ENCODE measurements around the gene SOHLH1.
A peak's percentile ranks its signal among the peaks of the same experiment; 100 is the strongest.

The SOHLH1 gene

GRCh38 chr9:135727257-135727875 is 28.1 kb upstream of the SOHLH1 start:
- H3K27me3 ChIP-seq (ENCODE audit: control insufficient read depth, insufficient read depth, low read length), result no peaks in the 10 kb centered on the region
- H3K36me3 ChIP-seq (ENCODE audit: control insufficient read depth, insufficient read depth, low read length), result no peaks in the 10 kb centered on the region
- H3K9ac ChIP-seq (ENCODE audit: low read depth, low read length), result no peak overlapping the region
- H3K4me3 ChIP-seq (ENCODE audit: low read depth, low read length), result no peak overlapping the region
- H3K4me1 ChIP-seq (ENCODE audit: control insufficient read depth, insufficient read depth, low read length), result peaks cover 8% of the 10 kb centered on the region
- H3K27ac ChIP-seq (ENCODE audit: low read depth, low read length), result no peak overlapping the region
- peaks cover under 1% of the 10 kb centered on the region; the same call in 1 of the 2 replicates for H3K9me3 ChIP-seq (ENCODE audit: control insufficient read depth, insufficient read depth, low read length)

DNA sequence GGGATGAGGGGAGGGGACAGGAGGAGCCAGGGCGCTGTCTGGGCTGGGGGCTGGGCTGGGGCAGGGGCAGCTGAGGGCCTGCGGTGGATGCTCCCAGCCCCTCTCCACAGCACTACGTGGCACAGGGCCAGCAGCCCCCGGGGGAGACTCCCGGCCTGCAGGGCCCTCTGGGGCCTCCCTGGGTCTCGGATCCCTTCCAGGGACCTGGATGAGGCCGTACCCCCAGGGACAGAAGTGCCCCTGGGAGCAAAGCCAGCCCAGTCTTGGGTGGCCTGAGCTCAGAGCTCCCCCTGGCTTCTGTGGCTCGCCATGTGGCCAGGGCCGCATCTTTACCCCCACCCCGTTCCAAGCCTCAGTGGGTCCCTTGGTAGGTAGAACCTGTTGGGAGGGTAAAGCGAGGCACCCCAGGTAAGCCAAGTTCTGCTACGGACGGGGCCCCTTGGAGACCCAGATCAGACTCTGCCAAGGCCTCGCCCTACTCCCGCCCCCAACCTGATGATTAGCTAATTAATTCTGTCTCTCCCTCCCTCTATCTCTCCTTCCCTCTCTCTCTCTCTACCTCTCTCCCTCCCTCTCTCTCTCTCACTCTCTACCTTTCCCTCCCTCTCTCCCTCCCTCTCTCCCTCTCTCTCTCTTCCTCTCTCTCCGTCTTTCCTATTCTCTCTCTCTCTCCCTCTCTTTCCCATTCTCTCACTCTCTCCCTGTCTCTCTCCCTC is 27.0 kb upstream of the SOHLH1 start:
- Histone ChIP-seq H3K4me3 (ENCODE audit: low read depth, low read length) (no peak overlapping the region), H3K27ac (ENCODE audit: low read depth, low read length) (no peak overlapping the region), H3K36me3 (ENCODE audit: control insufficient read depth, insufficient read depth, low read length) (no peaks in the 10 kb centered on the region), H3K9ac (ENCODE audit: low read depth, low read length) (no peak overlapping the region), H3K9me3 (ENCODE audit: control insufficient read depth, insufficient read depth, low read length) (no peaks in the 10 kb centered on the region), H3K27me3 (ENCODE audit: control insufficient read depth, insufficient read depth, low read length) (no peaks in the 10 kb centered on the region), H3K4me1 (ENCODE audit: control insufficient read depth, insufficient read depth, low read length) (peaks cover 8% of the 10 kb centered on the region)

- no peak overlapping the region for H3K27ac ChIP-seq (ENCODE audit: low read depth, low read length)
- H3K27me3 ChIP-seq (ENCODE audit: control insufficient read depth, insufficient read depth, low read length), result no peaks in the 10 kb centered on the region
- peaks cover 8% of the 10 kb centered on the region for H3K4me1 ChIP-seq (ENCODE audit: control insufficient read depth, insufficient read depth, low read length)
- no peak overlapping the region for H3K4me3 ChIP-seq (ENCODE audit: low read depth, low read length)
- no peaks in the 10 kb centered on the region for H3K9me3 ChIP-seq (ENCODE audit: control insufficient read depth, insufficient read depth, low read length)
- H3K36me3 ChIP-seq (ENCODE audit: control insufficient read depth, insufficient read depth, low read length), result no peaks in the 10 kb centered on the region
- no peak overlapping the region for H3K9ac ChIP-seq (ENCODE audit: low read depth, low read length)
Measured at GRCh38 chr9:135724186-135724787, 25.0 kb upstream of the SOHLH1 start.

DNA sequence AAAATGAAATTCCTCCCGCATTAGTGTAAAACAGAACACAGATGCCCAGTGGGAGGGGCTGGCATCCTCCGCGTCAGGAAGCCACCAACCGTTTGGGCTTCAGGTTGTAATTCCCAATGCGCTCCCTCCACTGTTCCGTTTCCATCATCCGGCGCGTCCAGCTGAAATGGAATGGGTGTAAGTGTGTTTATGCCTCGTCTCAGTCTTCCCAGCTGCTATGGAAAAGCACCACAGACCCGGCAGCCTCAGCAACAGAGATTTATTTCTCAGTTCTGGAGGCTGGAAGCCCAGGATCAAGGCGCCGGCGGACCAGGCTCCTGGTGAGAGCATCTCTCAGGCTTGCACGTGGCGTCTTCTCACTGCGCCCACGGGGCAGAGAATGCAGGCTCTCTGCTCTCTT is 23.1 kb upstream of the SOHLH1 start:
- H3K9me3 ChIP-seq (ENCODE audit: control insufficient read depth, insufficient read depth, low read length), result no peaks in the 10 kb centered on the region
- H3K9ac ChIP-seq (ENCODE audit: low read depth, low read length), result no peak overlapping the region
- H3K4me1 ChIP-seq (ENCODE audit: control insufficient read depth, insufficient read depth, low read length), result no peaks in the 10 kb centered on the region; the same call in 1 of the 2 replicates
- H3K4me3 ChIP-seq (ENCODE audit: low read depth, low read length), result no peak overlapping the region
- no peaks in the 10 kb centered on the region for H3K27me3 ChIP-seq (ENCODE audit: control insufficient read depth, insufficient read depth, low read length)
- no peaks in the 10 kb centered on the region for H3K36me3 ChIP-seq (ENCODE audit: control insufficient read depth, insufficient read depth, low read length)
- H3K27ac ChIP-seq (ENCODE audit: low read depth, low read length), result no peak overlapping the region

DNA sequence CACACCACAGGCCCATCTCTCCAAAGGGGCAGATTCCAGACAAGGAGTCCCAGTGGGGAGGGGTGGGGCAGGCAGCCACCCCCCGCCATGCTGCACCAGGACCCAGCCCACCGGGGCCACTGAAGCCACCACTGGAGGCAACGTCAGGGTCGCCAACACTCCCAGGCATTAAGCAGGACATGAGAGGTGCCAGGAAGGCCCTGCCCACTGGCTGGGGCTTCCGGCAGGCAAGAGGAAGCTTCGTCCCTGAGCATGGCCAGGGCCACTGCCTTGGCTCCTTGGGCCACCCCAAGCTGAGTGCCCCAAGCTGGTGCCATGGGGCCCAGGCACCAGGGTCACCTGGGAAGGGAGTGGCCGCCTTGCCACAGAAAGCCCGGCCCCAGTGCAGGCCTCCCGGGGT is 20.2 kb upstream of the SOHLH1 start:
- H3K4me1 ChIP-seq (ENCODE audit: control insufficient read depth, insufficient read depth, low read length), result no peaks in the 10 kb centered on the region; the same call in 1 of the 2 replicates
- H3K9ac ChIP-seq (ENCODE audit: low read depth, low read length), result no peak overlapping the region
- no peak overlapping the region for H3K27ac ChIP-seq (ENCODE audit: low read depth, low read length)
- no peak overlapping the region for H3K4me3 ChIP-seq (ENCODE audit: low read depth, low read length)
- no peaks in the 10 kb centered on the region for H3K9me3 ChIP-seq (ENCODE audit: control insufficient read depth, insufficient read depth, low read length)
- peaks cover 16% of the 10 kb centered on the region for H3K27me3 ChIP-seq (ENCODE audit: control insufficient read depth, insufficient read depth, low read length)
- H3K36me3 ChIP-seq (ENCODE audit: control insufficient read depth, insufficient read depth, low read length), result no peaks in the 10 kb centered on the region

- no peak overlapping the region for H3K9ac ChIP-seq (ENCODE audit: low read depth, low read length)
- H3K27ac ChIP-seq (ENCODE audit: low read depth, low read length), result no peak overlapping the region
- peaks cover 18% of the 10 kb centered on the region for H3K27me3 ChIP-seq (ENCODE audit: control insufficient read depth, insufficient read depth, low read length)
- no peaks in the 10 kb centered on the region for H3K9me3 ChIP-seq (ENCODE audit: control insufficient read depth, insufficient read depth, low read length)
- no peaks in the 10 kb centered on the region; the same call in 1 of the 2 replicates for H3K4me1 ChIP-seq (ENCODE audit: control insufficient read depth, insufficient read depth, low read length)
- no peak overlapping the region for H3K4me3 ChIP-seq (ENCODE audit: low read depth, low read length)
- no peaks in the 10 kb centered on the region for H3K36me3 ChIP-seq (ENCODE audit: control insufficient read depth, insufficient read depth, low read length)
Measured at GRCh38 chr9:135718616-135719015, 19.3 kb upstream of the SOHLH1 start.

DNA sequence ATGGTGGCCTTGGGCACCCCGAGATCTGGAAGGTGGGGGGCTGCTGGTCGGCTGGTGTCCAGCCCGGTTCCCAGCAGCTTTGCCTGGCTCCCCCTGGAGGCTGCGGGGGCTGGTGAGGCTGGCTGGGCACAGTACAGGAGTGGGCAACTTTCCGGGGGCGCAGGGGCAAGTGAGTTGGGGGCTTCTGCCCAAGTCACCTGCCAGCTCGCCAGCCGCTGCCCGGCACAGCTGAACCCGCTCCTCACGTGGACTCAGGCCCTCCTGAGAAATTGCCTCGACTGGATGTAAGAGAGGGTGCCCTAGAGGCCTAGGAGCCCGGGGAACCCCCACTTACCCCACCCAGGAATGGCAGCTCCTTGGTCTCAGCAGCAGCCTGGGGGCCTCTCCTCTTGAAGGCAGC is 18.1 kb upstream of the SOHLH1 start:
- Histone ChIP-seq H3K27me3 (ENCODE audit: control insufficient read depth, insufficient read depth, low read length) (peaks cover 21% of the 10 kb centered on the region), H3K4me3 (ENCODE audit: low read depth, low read length) (no peak overlapping the region), H3K27ac (ENCODE audit: low read depth, low read length) (no peak overlapping the region), H3K9me3 (ENCODE audit: control insufficient read depth, insufficient read depth, low read length) (no peaks in the 10 kb centered on the region), H3K36me3 (ENCODE audit: control insufficient read depth, insufficient read depth, low read length) (no peaks in the 10 kb centered on the region), H3K9ac (ENCODE audit: low read depth, low read length) (no peak overlapping the region), H3K4me1 (ENCODE audit: control insufficient read depth, insufficient read depth, low read length) (no peaks in the 10 kb centered on the region; the same call in 1 of the 2 replicates)

- Histone ChIP-seq H3K9me3 (ENCODE audit: control insufficient read depth, insufficient read depth, low read length) (no peaks in the 10 kb centered on the region), H3K4me1 (ENCODE audit: control insufficient read depth, insufficient read depth, low read length) (no peaks in the 10 kb centered on the region; the same call in 1 of the 2 replicates), H3K9ac (ENCODE audit: low read depth, low read length) (no peak overlapping the region), H3K4me3 (ENCODE audit: low read depth, low read length) (no peak overlapping the region), H3K36me3 (ENCODE audit: control insufficient read depth, insufficient read depth, low read length) (no peaks in the 10 kb centered on the region), H3K27me3 (ENCODE audit: control insufficient read depth, insufficient read depth, low read length) (peaks cover 21% of the 10 kb centered on the region), H3K27ac (ENCODE audit: low read depth, low read length) (no peak overlapping the region)
Measured at GRCh38 chr9:135716045-135716444, 16.8 kb upstream of the SOHLH1 start.

GRCh38 chr9:135715056-135715595 is 15.8 kb upstream of the SOHLH1 start:
- H3K36me3 ChIP-seq (ENCODE audit: control insufficient read depth, insufficient read depth, low read length), result no peaks in the 10 kb centered on the region
- H3K27me3 ChIP-seq (ENCODE audit: control insufficient read depth, insufficient read depth, low read length), result peaks cover 21% of the 10 kb centered on the region
- no peak overlapping the region for H3K9ac ChIP-seq (ENCODE audit: low read depth, low read length)
- H3K4me1 ChIP-seq (ENCODE audit: control insufficient read depth, insufficient read depth, low read length), result no peaks in the 10 kb centered on the region
- H3K27ac ChIP-seq (ENCODE audit: low read depth, low read length), result no peak overlapping the region
- peak overlapping the region; percentile 60; the same call in 1 of the 2 replicates for H3K4me3 ChIP-seq (ENCODE audit: low read depth, low read length)
- H3K9me3 ChIP-seq (ENCODE audit: control insufficient read depth, insufficient read depth, low read length), result no peaks in the 10 kb centered on the region

DNA sequence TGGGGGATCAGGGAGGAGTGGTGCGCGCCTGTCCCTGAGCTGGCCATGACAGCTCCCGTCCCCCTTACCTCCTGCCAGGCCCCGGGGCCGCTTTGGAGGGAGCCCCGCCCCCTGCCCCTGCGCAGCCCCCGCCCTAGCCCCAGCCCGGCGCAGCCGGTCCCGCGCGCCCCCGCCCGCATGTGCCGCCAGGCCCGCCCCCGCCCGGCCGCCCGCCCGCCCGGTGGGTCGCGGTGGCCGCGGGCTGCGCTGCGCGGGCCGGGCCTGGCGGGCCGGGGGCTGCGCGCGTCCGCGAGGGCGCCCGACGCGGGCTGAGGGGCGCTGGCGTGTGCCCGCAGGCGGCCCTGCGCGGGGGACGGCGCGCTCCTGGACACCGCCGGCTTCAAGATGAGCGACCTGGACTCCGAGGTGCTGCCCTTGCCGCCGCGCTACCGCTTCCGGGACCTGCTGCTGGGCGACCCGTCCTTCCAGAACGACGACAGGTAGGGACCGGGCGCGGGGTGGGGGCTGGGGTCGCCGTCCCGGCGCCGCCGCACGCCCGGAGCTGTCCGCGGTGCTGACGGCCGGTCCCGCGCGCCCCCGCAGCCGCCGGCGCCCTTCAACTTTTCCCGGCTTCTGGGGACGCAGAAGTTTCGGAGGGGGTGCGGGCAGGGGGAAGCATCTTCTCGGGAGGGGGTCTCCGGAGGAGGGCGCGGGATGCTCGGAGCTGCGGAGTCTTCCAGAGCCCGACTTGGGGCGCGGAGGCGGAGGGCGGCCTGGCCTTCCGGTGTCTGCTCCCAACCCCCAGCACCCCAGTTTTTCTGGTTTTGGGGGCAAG is 15.2 kb upstream of the SOHLH1 start:
- Histone ChIP-seq H3K4me1 (ENCODE audit: control insufficient read depth, insufficient read depth, low read length) (no peaks in the 10 kb centered on the region), H3K36me3 (ENCODE audit: control insufficient read depth, insufficient read depth, low read length) (no peaks in the 10 kb centered on the region), H3K27ac (ENCODE audit: low read depth, low read length) (no peak overlapping the region), H3K9me3 (ENCODE audit: control insufficient read depth, insufficient read depth, low read length) (no peaks in the 10 kb centered on the region), H3K27me3 (ENCODE audit: control insufficient read depth, insufficient read depth, low read length) (peaks cover 21% of the 10 kb centered on the region), H3K9ac (ENCODE audit: low read depth, low read length) (no peak overlapping the region), H3K4me3 (ENCODE audit: low read depth, low read length) (peak overlapping the region; percentile 60; the same call in 1 of the 2 replicates)

Measured in HUES48 (cell line).